Heart left ventricle (tissue), 13 donors: Measurements from ENCODE around the gene GH2.
"Not testable (repeated sequence)": the region's sequence is repeated elsewhere in the genome, so short reads cannot be mapped to it uniquely, and the experiment has no call there.

Experiments used
- POLR2A ChIP-seq, 2 donors: fragments of 450-650 bp; IDR thresholded peaks; one replicate each; pipeline ENCODE4 v1.6.1; 2017; ENCODE audit warnings: antibody characterized with exemption in 2 of 2, mild to moderate bottlenecking in 2 of 2, moderate library complexity in 2 of 2
- TF ChIP-seq, protein P1 (sequence below), 12 donors: fragments of 200-600 bp; sonication (generic) in 4 of 12; IDR thresholded peaks; one replicate each; pipeline versions ENCODE4 v1.5.0 to v1.8.0; 2018 to 2022; ENCODE audit warnings: antibody characterized with exemption in 12 of 12, mild to moderate bottlenecking in 5 of 12
- donor health status: ischemic (EF 13 %, LVEDD 7.1; RV severe dilation, severe dysfunction).
- donor health status: DM: no; HTN: yes; CAD: no.
- donor health status: DM: no; HTN: no; CAD: no.
- donor health status: ischemic (EF 25% LVEDD 6.9; RV normal size, moderate dysfunction).
- donor health status: ischemic (EF 25% LVEDD 5.7; RV mildly dilated, moderate dysfunction).
- donor health status: ischemic (EF 35%, LVEDD 5.7; RV mildly dilated, moderate dysfunction).
- donor health status: nonischemic (EF 11% LVEDD 7.7; RV severe dilation, severe dysfunction).
- donor health status: DM: yes; HTN: yes; CAD: no.
- donor health status: PGD.
- donor health status: ischemic (EF 29% LVEDD 5.4; RV normal size, mild dysfunction).
- donor health status: nonischemic (EF 23%, LVEDD 6.1; RV moderate dilation, normal function).

DNA sequence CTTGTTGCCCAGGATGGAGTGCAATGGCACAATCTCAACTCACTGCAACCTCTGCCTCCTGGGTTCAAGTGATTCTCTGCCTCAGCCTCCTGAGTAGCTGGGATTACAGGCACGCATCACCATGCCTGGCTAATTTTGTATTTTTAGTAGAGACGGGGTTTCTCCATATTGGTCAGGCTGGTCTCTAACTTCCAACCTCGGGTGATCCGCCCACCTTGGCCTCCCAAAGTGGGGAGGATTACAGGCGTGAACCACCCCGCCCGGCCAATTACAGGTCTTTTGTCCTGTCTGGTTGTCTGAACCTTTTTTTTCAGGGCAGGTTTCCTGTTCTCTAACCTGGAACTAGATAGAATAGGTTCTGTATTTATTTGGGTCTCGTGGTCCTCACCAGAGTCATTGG is 25.3 kb downstream of the GH2 start:
- TF ChIP-seq POLR2A (IDR thresholded peaks at IDR 0.05): not testable (repeated sequence)
- TF ChIP-seq, protein P1, sequence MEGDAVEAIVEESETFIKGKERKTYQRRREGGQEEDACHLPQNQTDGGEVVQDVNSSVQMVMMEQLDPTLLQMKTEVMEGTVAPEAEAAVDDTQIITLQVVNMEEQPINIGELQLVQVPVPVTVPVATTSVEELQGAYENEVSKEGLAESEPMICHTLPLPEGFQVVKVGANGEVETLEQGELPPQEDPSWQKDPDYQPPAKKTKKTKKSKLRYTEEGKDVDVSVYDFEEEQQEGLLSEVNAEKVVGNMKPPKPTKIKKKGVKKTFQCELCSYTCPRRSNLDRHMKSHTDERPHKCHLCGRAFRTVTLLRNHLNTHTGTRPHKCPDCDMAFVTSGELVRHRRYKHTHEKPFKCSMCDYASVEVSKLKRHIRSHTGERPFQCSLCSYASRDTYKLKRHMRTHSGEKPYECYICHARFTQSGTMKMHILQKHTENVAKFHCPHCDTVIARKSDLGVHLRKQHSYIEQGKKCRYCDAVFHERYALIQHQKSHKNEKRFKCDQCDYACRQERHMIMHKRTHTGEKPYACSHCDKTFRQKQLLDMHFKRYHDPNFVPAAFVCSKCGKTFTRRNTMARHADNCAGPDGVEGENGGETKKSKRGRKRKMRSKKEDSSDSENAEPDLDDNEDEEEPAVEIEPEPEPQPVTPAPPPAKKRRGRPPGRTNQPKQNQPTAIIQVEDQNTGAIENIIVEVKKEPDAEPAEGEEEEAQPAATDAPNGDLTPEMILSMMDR (IDR thresholded peaks at IDR 0.05): not testable (repeated sequence)
